Right lobe of liver (tissue), 6 donors: ENCODE data around the gene ETFA. TPM values are rescaled to one million over a fixed set of nuclear protein-coding genes. Genes with fewer than 3 reads are reported as not detected.

Experiments used
- ATAC-seq, 4 donors: fragments of 200-7000 bp; cut with Tn5 transposase; one replicate each; pipeline ENCODE4 v1.9.1; 2020; ENCODE audit warnings: mild to moderate bottlenecking in 4 of 4, moderate library complexity in 4 of 4
- DNase-seq, 3 donors: peaks; one replicate each; pipeline ENCODE4 v3.0.0-alpha.2; 2020
- H3K27ac ChIP-seq, 3 donors: fragments of 200-600 bp; one replicate each; pipeline ENCODE4 v1.8.0; 2022
- H3K27me3 ChIP-seq, 2 donors: fragments of 200-600 bp; one replicate each; pipeline ENCODE4 v1.8.0; 2022
- H3K36me3 ChIP-seq, 4 donors: fragments of 200-600 bp; sonication (generic) in 1 of 4; one replicate each; pipeline versions ENCODE4 v1.5.1 to v1.8.0; 2017 to 2022; ENCODE audit warnings: control low read depth in 1 of 4
- H3K4me1 ChIP-seq, 4 donors: fragments of 200-600 bp; sonication (generic) in 1 of 4; one replicate each; pipeline versions ENCODE4 v1.5.1 to v1.8.0; 2017 to 2022; ENCODE audit warnings: control low read depth in 1 of 4
- H3K4me3 ChIP-seq, 3 donors: fragments of 200-600 bp; one replicate each; pipeline ENCODE4 v1.8.0; 2022
- H3K9me3 ChIP-seq, 4 donors: fragments of 200-600 bp; sonication (generic) in 1 of 4; one replicate each; pipeline versions ENCODE4 v1.5.1 to v1.8.0; 2017 to 2022; ENCODE audit warnings: control low read depth in 1 of 4
- POLR2A ChIP-seq: fragments of 450-650 bp; IDR thresholded peaks from one replicate; pipeline ENCODE4 v1.6.1; 2017; ENCODE audit warnings: antibody characterized with exemption, mild to moderate bottlenecking
- WGBS: methylation state at CpG from one replicate; pipeline ENCODE4 v1.1.6; 2018; ENCODE audit warnings: low coverage, low lambda C conversion rate; ENCODE audit not compliant: insufficient coverage; ENCODE audit errors: missing lambda C conversion rate; 5-methylcytosine and 5-hydroxymethylcytosine counted together
- intact Hi-C, 2 donors: fragments of 100-400 bp; cut with DNase I; formaldehyde crosslinking; loops; one replicate each; pipeline versions ENCODE4 v1.11.2 to v1.14.1; 2022
- total RNA-seq, 6 experiments: library from RNA; depleted of rRNA in 2 of 6; stranded (reverse); fragments of >200 nt in 2 of 6; fragmentation: NEBNext Ultra II Directional in 3 of 6; extraction: Animal tissue kit (Norgen Biotek cat#: 25700) in 3 of 6; gene quantifications; one replicate each; pipeline versions ENCODE4 v1.1.0 to v1.2.4, GENCODE V29; 2016 to 2023
- TF ChIP-seq, protein P1 (sequence below), 4 donors: fragments of 200-600 bp in 3 of 4; fragments of 450-650 bp in 1 of 4; IDR thresholded peaks; one replicate each; pipeline versions ENCODE4 v1.5.1 to v1.8.0; 2016 to 2022; ENCODE audit warnings: antibody characterized with exemption in 4 of 4, mild to moderate bottlenecking in 2 of 4
- donor health status: DM: no; HTN: yes; CAD: no.
- donor health status: DM: no; HTN: no; CAD: no.
- donor health status: DM: no; HTN: no; CAD: no.
- donor health status: DM: no; HTN: yes; CAD: no.
- donor health status: DM: no; HTN: yes; CAD: no.

Gene ETFA
- total RNA-seq, 6 experiments from 2014 or later, result 208 to 302 (median 274) TPM

DNA sequence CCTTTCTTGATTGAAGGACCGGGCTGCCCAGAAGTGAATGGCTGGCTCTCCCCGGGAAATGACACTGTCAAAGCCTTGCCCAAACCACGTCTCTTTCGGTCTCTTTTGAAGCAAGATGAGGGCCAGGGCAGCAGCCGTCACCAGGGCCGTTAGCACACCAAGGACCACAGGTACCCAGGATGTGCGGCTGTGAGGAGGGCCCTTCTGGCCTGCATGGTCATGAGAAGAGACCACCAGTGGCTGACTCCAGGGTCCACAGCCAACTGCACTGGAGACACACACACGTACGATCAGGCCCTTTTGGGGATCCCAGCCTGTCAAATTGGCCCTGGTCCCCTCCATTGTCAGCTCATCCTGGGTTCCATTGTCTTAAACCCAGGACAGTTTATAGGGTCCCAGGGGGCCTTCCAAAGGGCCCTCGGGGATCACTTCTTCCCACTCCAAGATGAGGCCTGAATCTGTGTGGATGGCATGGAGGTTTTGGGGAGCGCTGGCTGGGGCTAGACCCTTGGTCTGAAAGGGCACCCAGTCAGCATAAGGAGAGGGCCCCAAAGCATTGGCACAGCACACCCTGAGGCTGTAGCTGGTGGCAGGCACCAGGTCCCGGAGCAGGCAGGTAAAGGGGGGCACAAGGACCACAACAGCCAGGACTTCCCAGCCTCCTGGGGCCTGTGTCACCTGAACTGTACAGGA, 50.9 kb downstream of the ETFA start:
- Histone ChIP-seq H3K27ac (no peak overlapping the region), H3K9me3 (no peaks in the 10 kb centered on the region), H3K4me1 (no peaks in the 10 kb centered on the region), H3K4me3 (no peak overlapping the region), H3K27me3 (no peaks in the 10 kb centered on the region), H3K36me3 (peaks cover 0 to 38% (median 11%) of the 10 kb centered on the region in 4 donors)
- peak in 2 of 4 donors; percentile 13 to 19 for ATAC-seq
- intact Hi-C loops, result no loop called here
- TF ChIP-seq POLR2A, result no peak
- TF ChIP-seq, protein P1, sequence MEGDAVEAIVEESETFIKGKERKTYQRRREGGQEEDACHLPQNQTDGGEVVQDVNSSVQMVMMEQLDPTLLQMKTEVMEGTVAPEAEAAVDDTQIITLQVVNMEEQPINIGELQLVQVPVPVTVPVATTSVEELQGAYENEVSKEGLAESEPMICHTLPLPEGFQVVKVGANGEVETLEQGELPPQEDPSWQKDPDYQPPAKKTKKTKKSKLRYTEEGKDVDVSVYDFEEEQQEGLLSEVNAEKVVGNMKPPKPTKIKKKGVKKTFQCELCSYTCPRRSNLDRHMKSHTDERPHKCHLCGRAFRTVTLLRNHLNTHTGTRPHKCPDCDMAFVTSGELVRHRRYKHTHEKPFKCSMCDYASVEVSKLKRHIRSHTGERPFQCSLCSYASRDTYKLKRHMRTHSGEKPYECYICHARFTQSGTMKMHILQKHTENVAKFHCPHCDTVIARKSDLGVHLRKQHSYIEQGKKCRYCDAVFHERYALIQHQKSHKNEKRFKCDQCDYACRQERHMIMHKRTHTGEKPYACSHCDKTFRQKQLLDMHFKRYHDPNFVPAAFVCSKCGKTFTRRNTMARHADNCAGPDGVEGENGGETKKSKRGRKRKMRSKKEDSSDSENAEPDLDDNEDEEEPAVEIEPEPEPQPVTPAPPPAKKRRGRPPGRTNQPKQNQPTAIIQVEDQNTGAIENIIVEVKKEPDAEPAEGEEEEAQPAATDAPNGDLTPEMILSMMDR (IDR thresholded peaks at IDR 0.05), result no peak
- DNase-seq, result no peak
- 95% methylated on average over 4 of the region's 12 CpGs for WGBS

GRCh38 chr15:76259392-76259791, 51.9 kb downstream of the ETFA start:
- no peaks in the 10 kb centered on the region for H3K4me1 ChIP-seq
- intact Hi-C loops, result no loop called here
- DNase-seq (no peak), ATAC-seq (peak in 1 of 4 donors; percentile 26)
- no peaks in the 10 kb centered on the region for H3K9me3 ChIP-seq
- H3K4me3 ChIP-seq, result no peak overlapping the region
- H3K27me3 ChIP-seq, result no peaks in the 10 kb centered on the region
- H3K27ac ChIP-seq, result no peak overlapping the region
- TF ChIP-seq POLR2A, result no peak
- TF ChIP-seq, protein P1 (IDR thresholded peaks at IDR 0.05), result no peak
- WGBS, result 100% methylated on average over 4 of the region's 13 CpGs
- H3K36me3 ChIP-seq, result peaks cover 0 to 33% (median 11%) of the 10 kb centered on the region in 4 donors

DNA sequence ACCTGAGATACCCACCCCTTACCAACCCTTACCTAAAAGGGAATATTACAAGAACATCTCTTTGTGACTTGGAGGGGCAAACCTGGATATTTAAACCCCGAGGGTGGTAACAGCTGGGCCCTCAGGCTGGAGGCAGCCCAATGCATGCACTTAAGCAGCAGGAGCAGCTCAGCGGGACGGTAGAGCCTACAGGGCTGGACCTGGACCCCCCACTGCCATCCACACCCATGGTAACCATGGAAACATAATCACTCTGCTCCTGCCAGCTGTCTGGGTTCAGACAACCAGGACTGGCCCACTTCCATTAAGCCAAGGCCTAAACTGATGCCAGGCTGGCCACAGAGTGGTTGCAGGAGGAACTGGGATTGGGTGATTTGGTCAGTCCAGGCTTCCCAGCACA, 52.8 kb downstream of the ETFA start:
- TF ChIP-seq, protein P1 (IDR thresholded peaks at IDR 0.05), result no peak
- TF ChIP-seq POLR2A, result no peak
- H3K4me1 ChIP-seq, result no peaks in the 10 kb centered on the region
- ATAC-seq (peak in 1 of 4 donors; percentile 14), DNase-seq (no peak)
- peaks cover 0 to 27% (median 8%) of the 10 kb centered on the region in 4 donors for H3K36me3 ChIP-seq
- H3K27ac ChIP-seq, result no peak overlapping the region
- intact Hi-C loops, result no loop called here
- no peak overlapping the region for H3K4me3 ChIP-seq
- WGBS, result no CpG with 5 or more reads among the region's 3 CpGs
- no peaks in the 10 kb centered on the region for H3K27me3 ChIP-seq
- H3K9me3 ChIP-seq, result no peaks in the 10 kb centered on the region

- Histone ChIP-seq H3K27ac (no peak overlapping the region), H3K27me3 (no peaks in the 10 kb centered on the region), H3K4me3 (no peak overlapping the region), H3K36me3 (no peaks in the 10 kb centered on the region), H3K9me3 (no peaks in the 10 kb centered on the region), H3K4me1 (no peaks in the 10 kb centered on the region)
- intact Hi-C loops, result no loop called here
- TF ChIP-seq, protein P1 (IDR thresholded peaks at IDR 0.05), result no peak
- TF ChIP-seq POLR2A, result no peak
- DNase-seq, result no peak
- no peak for ATAC-seq
- 60% methylated on average over 1 of the region's 3 CpGs for WGBS
Measured at GRCh38 chr15:76253691-76254473, 57.4 kb downstream of the ETFA start.
